HEK293 (cell line): Measurements from ENCODE around the gene IL18R1.

Experiments used
- CTCF ChIP-seq: fragments of 450-650 bp; formaldehyde crosslinking; IDR thresholded peaks from 2 replicates; pipeline ENCODE4 v1.5.1; 2016; ENCODE audit warnings: missing biosample characterization, missing genetic modification characterization
- ZNF146 ChIP-seq: fragments of 450-650 bp; formaldehyde crosslinking; IDR thresholded peaks from 2 replicates; pipeline ENCODE4 v1.5.1; 2016; ENCODE audit warnings: missing biosample characterization, missing genetic modification characterization
- ZSCAN5A ChIP-seq: fragments of 450-650 bp; formaldehyde crosslinking; IDR thresholded peaks from 2 replicates; pipeline ENCODE4 v1.5.1; 2016; ENCODE audit warnings: missing biosample characterization, missing genetic modification characterization

GRCh38 chr2:102417946-102418345, 62.4 kb downstream of the IL18R1 start:
- TF ChIP-seq ZSCAN5A (tag by site-specific recombination), result no peak
- no peak for TF ChIP-seq CTCF (tag by site-specific recombination)
- no peak for TF ChIP-seq ZNF146 (tag by site-specific recombination)
